A673 (cell line): ENCODE data around the gene GPR31.

Source experiments
- CTCF ChIP-seq: fragments of 300-800, 200-600 bp; sonication (generic); conservative IDR thresholded peaks from 2 replicates; pipeline ENCODE4 v1.5.1; 2017; ENCODE audit warnings: low read depth, mild to moderate bottlenecking, antibody characterized with exemption, low read length, moderate library complexity, mixed read lengths
- EZH2 ChIP-seq: fragments of 200-600 bp; sonication (generic); IDR thresholded peaks from 2 replicates; pipeline ENCODE4 v1.6.1; 2017; ENCODE audit warnings: borderline replicate concordance, low read depth, mild to moderate bottlenecking, mixed read lengths, antibody characterized with exemption, low read length; ENCODE audit not compliant: poor library complexity, severe bottlenecking

- no peak for TF ChIP-seq CTCF
- no peak for TF ChIP-seq EZH2
These were observed 51.4 kb downstream of the GPR31 start for GRCh38 chr6:167106406-167106805.
